Transverse colon (tissue), 4 donors: ENCODE results near the gene PNKP. TPM values are rescaled to one million over a fixed set of nuclear protein-coding genes. Genes with fewer than 3 reads are reported as not detected.

Source experiments
- DNase-seq: peaks from one replicate; pipeline ENCODE4 v3.0.0-alpha.2; 2019
- H3K27ac ChIP-seq, 4 donors: fragments of 200-600 bp; sonication (generic); 2 replicates each; pipeline ENCODE4 v1.5.1; 2016 to 2018; ENCODE audit warnings: inconsistent platforms in 4 of 4
- H3K27me3 ChIP-seq: fragments of 200-600 bp; sonication (generic); 2 replicates; pipeline ENCODE4 v1.5.1; 2017; ENCODE audit warnings: inconsistent platforms
- H3K36me3 ChIP-seq, 4 donors: fragments of 200-600 bp; sonication (generic); 2 replicates each; pipeline ENCODE4 v1.5.1; 2017 to 2019; ENCODE audit warnings: inconsistent platforms in 4 of 4
- H3K4me1 ChIP-seq, 4 donors: fragments of 200-600 bp; sonication (generic); 2 replicates each; pipeline ENCODE4 v1.5.1; 2017 to 2020; ENCODE audit warnings: inconsistent platforms in 4 of 4
- H3K4me3 ChIP-seq, 4 donors: fragments of 200-600 bp; sonication (generic); 1 replicate in 1 of 4; 2 replicates in 3 of 4; pipeline versions ENCODE4 v1.5.1 to v1.6.1; 2017 to 2019; ENCODE audit warnings: inconsistent platforms in 4 of 4
- H3K9me3 ChIP-seq, 2 donors: fragments of 200-600 bp; sonication (generic); 2 replicates each; pipeline ENCODE4 v1.5.1; 2017 to 2019; ENCODE audit warnings: inconsistent platforms in 2 of 2
- EP300 ChIP-seq: sonication (generic); formaldehyde crosslinking; IDR thresholded peaks from one replicate; pipeline ENCODE4 v1.6.1; 2017; ENCODE audit warnings: antibody characterized with exemption, low read depth
- POLR2A ChIP-seq: fragments of 450-650 bp; IDR thresholded peaks from one replicate; pipeline ENCODE4 v1.6.1; 2016; ENCODE audit warnings: antibody characterized with exemption, mild to moderate bottlenecking, moderate library complexity
- POLR2AphosphoS5 ChIP-seq, 3 donors: sonication (generic); formaldehyde crosslinking; IDR thresholded peaks; one replicate each; pipeline ENCODE4 v1.6.1; 2016; ENCODE audit warnings: antibody characterized with exemption in 3 of 3
- WGBS, 2 donors: methylation state at CpG; one replicate each; pipeline ENCODE4 v1.1.5; 2018; ENCODE audit warnings: low coverage in 1 of 2; 5-methylcytosine and 5-hydroxymethylcytosine counted together
- in situ Hi-C, 4 donors: fragments of 200-750 bp; cut with MboI; loops; one replicate each; pipeline versions ENCODE4 v1.15.0 to v1.15.1; 2017; ENCODE audit warnings: low sequenced_read_pairs in 3 of 4, low pct_ligation_motif_present in 1 of 4, low pct_unique_long_range_greater_than_20kb in 1 of 4
- intact Hi-C: fragments of 100-400 bp; cut with DNase I; formaldehyde crosslinking; loops from one replicate; pipeline ENCODE4 v1.15.1; 2023; ENCODE audit warnings: low total_unique reads
- total RNA-seq, 4 donors: library from RNA; depleted of rRNA; stranded (reverse); fragments of >200 nt; gene quantifications; one replicate each; pipeline ENCODE4 v1.1.0, GENCODE V29; 2016
- TF ChIP-seq, protein P1 (sequence below), 5 experiments: fragments of 200-600 bp in 3 of 5; fragments of 450-650 bp in 2 of 5; sonication (generic) in 3 of 5; IDR thresholded peaks; 1 replicate in 2 of 5; 2 replicates in 3 of 5; pipeline ENCODE4 v1.5.1; 2016 to 2017; ENCODE audit warnings: antibody characterized with exemption in 5 of 5, inconsistent platforms in 3 of 5, mild to moderate bottlenecking in 2 of 5, moderate library complexity in 1 of 5

PNKP gene
- total RNA-seq, 4 donors from 2014 or later = 60.8 to 128 (median 99.6) TPM

DNA sequence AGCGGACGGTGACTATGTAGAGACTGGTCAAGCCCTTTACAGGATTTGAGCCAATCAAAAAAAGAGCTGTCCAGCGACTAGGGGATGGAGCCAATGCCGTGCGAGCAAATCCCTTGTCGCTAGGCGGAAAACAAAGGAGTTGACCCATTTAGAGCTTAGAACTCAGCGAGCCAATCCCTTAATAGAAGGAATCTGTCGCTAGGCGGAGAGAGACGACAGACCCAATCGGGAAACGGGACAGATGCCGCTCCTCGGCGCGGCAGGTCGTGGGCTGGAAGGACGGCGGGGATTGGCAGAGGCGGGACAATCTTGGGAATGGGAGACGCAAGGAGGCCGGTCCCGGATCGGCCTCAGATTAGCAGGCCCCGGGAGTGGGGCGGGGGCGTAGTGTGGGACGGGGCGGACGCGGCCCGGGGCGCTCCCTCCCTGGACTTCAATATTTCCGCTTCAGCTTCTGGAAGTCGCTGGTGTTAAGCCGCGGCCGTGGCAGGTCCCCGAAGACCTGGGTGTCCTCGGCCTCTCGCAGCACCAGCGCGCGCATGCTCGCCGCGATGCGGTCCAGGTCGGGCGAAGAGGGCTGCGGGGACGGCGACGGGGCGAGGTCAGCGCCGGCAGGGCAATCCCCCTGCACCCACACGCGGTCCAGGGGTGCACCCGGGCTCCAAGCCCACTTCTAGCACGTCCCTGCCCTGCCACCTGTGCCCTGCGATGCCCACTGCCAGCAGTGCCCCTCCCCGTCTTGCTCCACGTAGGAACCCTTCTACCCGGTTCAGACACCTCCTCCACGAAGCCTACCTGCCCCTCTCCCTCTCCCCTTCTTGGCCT, 2.3 kb upstream of the PNKP start:
- WGBS, 2 donors = 1% methylated on average over 37 of the region's 67 CpGs; no CpG with 5 or more reads in 1 of the 2 donors
- Histone ChIP-seq H3K36me3 (no peaks in the 10 kb centered on the region), H3K4me1 (peaks cover 25 to 49% (median 43%) of the 10 kb centered on the region in 4 donors), H3K4me3 (peak overlapping the region; percentile 33 to 62 (median 53)), H3K9me3 (no peaks in the 10 kb centered on the region), H3K27ac (peak overlapping the region; percentile 90 to 96 (median 94)), H3K27me3 (no peaks in the 10 kb centered on the region)
- TF ChIP-seq EP300 (no peak), POLR2AphosphoS5 (IDR thresholded peaks at IDR 0.05) (peak; percentile 80 to 90 (median 90)), POLR2A (peak; percentile 79)
- TF ChIP-seq, protein P1, sequence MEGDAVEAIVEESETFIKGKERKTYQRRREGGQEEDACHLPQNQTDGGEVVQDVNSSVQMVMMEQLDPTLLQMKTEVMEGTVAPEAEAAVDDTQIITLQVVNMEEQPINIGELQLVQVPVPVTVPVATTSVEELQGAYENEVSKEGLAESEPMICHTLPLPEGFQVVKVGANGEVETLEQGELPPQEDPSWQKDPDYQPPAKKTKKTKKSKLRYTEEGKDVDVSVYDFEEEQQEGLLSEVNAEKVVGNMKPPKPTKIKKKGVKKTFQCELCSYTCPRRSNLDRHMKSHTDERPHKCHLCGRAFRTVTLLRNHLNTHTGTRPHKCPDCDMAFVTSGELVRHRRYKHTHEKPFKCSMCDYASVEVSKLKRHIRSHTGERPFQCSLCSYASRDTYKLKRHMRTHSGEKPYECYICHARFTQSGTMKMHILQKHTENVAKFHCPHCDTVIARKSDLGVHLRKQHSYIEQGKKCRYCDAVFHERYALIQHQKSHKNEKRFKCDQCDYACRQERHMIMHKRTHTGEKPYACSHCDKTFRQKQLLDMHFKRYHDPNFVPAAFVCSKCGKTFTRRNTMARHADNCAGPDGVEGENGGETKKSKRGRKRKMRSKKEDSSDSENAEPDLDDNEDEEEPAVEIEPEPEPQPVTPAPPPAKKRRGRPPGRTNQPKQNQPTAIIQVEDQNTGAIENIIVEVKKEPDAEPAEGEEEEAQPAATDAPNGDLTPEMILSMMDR (IDR thresholded peaks at IDR 0.05) = peak in 1 of 5 experiments; percentile 45
- intact Hi-C loops = no loop called here
- in situ Hi-C loops = loop anchor here in 1 of 4 donors (10.0 to 25.0 kb wide), 2 partner anchors 55 to 382 kb away; partner anchors contain the start of genes FUZ, MED25, RPL13A and RPS11
- peak; percentile 97 for DNase-seq

DNA sequence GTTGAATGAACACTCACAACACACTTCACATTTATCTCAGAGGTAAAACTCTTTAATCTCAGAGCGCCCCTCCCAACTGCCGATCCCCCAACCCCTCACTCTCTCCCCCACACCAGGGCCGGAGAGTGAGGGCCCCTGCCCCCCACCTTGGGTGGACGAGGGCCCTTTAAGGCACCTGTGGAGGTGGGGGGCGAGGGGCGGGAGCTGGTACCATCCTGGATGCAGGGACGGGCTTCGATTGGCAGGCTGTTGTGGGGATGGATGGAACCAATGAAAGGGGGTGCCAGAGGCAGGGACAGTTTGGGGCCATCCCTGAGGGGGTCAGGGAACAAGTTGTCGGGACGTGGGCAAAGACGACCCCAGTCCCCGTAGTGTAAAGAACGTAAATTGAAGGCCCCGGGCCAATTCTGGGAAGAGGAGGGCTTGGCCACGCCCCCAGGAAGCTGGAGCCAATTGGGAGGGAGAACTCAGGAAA, 1.7 kb upstream of the PNKP start:
- H3K4me1 ChIP-seq = peaks cover 25 to 51% (median 43%) of the 10 kb centered on the region in 4 donors
- WGBS, 2 donors = 0% methylated on average over 15 of the region's 15 CpGs; no CpG with 5 or more reads in 1 of the 2 donors

DNA sequence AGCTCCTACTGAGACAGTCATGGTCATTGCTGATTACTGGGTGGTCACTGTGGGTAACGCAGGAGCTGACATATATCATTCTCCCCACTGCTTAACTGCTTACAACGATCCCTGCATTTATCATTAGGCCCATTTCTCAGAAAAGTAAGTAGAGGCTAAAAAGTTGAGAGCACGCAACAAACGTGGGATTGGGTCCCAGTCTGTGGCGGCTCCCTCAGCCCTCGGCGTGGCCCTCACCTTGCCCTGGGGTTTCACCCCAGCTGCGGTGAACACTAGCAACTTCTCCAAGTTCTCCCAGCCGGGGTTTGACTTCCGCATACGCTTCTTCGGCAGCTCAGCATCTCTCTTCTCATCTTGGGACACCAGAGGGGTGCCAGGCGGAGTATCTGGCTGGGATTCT, 2.5 kb downstream of the PNKP start:
- Histone ChIP-seq H3K4me3 (no peak overlapping the region), H3K27ac (peak overlapping the region in 3 of 4 donors; percentile 90 to 96 (median 93))

More for the DNA sequence above, 1.7 kb upstream of the PNKP start:
- in situ Hi-C loops (loop anchor here in 1 of 4 donors (10.0 to 25.0 kb wide), 2 partner anchors 54 to 382 kb away; partner anchors contain the start of genes FUZ, MED25, RPL13A and RPS11), intact Hi-C loops (no loop called here)
- Histone ChIP-seq H3K9me3 (no peaks in the 10 kb centered on the region), H3K27me3 (no peaks in the 10 kb centered on the region), H3K36me3 (no peaks in the 10 kb centered on the region), H3K4me3 (peak overlapping the region; percentile 22 to 54 (median 38)), H3K27ac (peak overlapping the region; percentile 90 to 96 (median 94))
- DNase-seq = no peak
- TF ChIP-seq POLR2AphosphoS5 (IDR thresholded peaks at IDR 0.05) (no peak), EP300 (no peak), POLR2A (no peak)
- TF ChIP-seq, protein P1 (IDR thresholded peaks at IDR 0.05) = no peak

More for the DNA sequence above, 2.5 kb downstream of the PNKP start:
- Histone ChIP-seq H3K27me3 (no peaks in the 10 kb centered on the region), H3K9me3 (no peaks in the 10 kb centered on the region), H3K4me1 (peaks cover 16 to 50% (median 42%) of the 10 kb centered on the region in 4 donors), H3K36me3 (peaks cover 0 to 2% (median 0%) of the 10 kb centered on the region in 4 donors)
- intact Hi-C loops = no loop called here
- TF ChIP-seq EP300 (no peak), POLR2AphosphoS5 (IDR thresholded peaks at IDR 0.05) (no peak), POLR2A (no peak)
- TF ChIP-seq, protein P1 (IDR thresholded peaks at IDR 0.05) = no peak
- in situ Hi-C loops = loop anchor here in 1 of 4 donors (10.0 to 25.0 kb wide), 2 partner anchors 50 to 378 kb away; partner anchors contain the start of genes FUZ, MED25, RPL13A and RPS11
- 91% methylated on average over 13 of the region's 13 CpGs; no CpG with 5 or more reads in 1 of the 2 donors for WGBS, 2 donors
- DNase-seq = no peak
